Large intestine (tissue), 3 donors: ENCODE measurements around the gene LRRC28. TPM values are rescaled to one million over a fixed set of nuclear protein-coding genes. Genes with fewer than 3 reads are reported as not detected.

Experiments
- DNase-seq, 2 donors: peaks; one replicate each; pipeline versions ENCODE4 v3.0.0 to v3.0.0-alpha.2; 2013
- H3K27ac ChIP-seq: one replicate; pipeline ENCODE4 v1.5.1; 2013; ENCODE audit warnings: low read length
- H3K27me3 ChIP-seq: 2 replicates; pipeline ENCODE4 v1.6.1; 2013; ENCODE audit warnings: low read length; ENCODE audit not compliant: control insufficient read depth, insufficient read depth
- H3K36me3 ChIP-seq: 2 replicates; pipeline ENCODE4 v1.6.1; 2013; ENCODE audit warnings: low read length; ENCODE audit not compliant: control insufficient read depth, insufficient read depth
- H3K4me1 ChIP-seq: one replicate; pipeline ENCODE4 v1.6.1; 2013; ENCODE audit warnings: low read length; ENCODE audit not compliant: control insufficient read depth, insufficient read depth
- H3K4me3 ChIP-seq: one replicate; pipeline ENCODE4 v1.5.1; 2013; ENCODE audit warnings: low read length
- H3K9me3 ChIP-seq: one replicate; pipeline ENCODE4 v1.6.1; 2013; ENCODE audit warnings: mild to moderate bottlenecking, low read depth, low read length, moderate library complexity; ENCODE audit not compliant: control insufficient read depth
- WGBS: methylation state at CpG from one replicate; pipeline ENCODE4 v1.1.5; 2013; ENCODE audit warnings: low lambda C conversion rate; ENCODE audit not compliant: insufficient coverage; 5-methylcytosine and 5-hydroxymethylcytosine counted together
- polyA plus RNA-seq: library from polyadenylated mRNA; unstranded; fragments of 120-200 nt; gene quantifications from one replicate; pipeline ENCODE4 v1.2.1, GENCODE V29; 2013

The LRRC28 gene
- polyA plus RNA-seq, 1 donor = 40.4 TPM

GRCh38 chr15:99247062-99247461, 4.2 kb upstream of the LRRC28 start:
- no peaks in the 10 kb centered on the region for H3K9me3 ChIP-seq
- H3K27ac ChIP-seq = no peak overlapping the region
- H3K4me3 ChIP-seq = no peak overlapping the region
- no peaks in the 10 kb centered on the region for H3K4me1 ChIP-seq
- no peaks in the 10 kb centered on the region for H3K27me3 ChIP-seq
- WGBS = 93% methylated on average over 2 of the region's 3 CpGs
- no peaks in the 10 kb centered on the region for H3K36me3 ChIP-seq
- DNase-seq = no peak

DNA sequence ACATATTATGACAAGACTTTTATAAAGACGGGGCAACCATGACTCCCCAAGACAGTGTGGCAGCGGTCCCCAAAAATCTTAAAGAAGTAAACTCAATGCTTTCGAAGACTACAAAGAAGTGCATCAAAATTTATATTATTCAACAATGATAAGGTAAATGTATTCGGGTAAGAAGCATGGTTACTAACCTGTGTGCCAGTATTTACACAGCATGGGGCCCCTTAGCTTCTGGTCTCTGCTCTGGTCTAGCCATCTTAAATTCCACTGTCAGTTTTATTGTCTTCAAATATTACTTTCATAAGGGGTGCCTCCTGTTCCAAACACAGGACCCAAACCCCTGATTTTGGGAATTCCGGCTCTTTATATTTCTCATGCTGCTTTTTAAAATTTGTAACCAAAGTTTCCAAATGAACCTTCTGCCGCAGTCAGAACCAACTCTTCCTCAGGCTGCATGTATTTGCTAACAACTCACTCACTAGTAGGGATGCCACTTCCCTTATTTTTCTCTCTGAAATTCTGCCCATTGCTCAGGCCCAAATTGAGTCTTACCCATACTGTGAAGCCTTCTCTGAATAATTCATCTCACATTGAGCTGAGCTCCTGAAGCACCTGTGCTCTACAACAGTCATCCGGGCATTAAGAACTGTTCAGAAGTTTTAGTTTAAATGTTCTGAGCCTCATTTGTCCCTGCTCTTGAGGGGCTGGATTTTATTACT, 3.1 kb upstream of the LRRC28 start:
- Histone ChIP-seq H3K36me3 (no peaks in the 10 kb centered on the region), H3K27ac (peak overlapping the region; percentile 85), H3K27me3 (no peaks in the 10 kb centered on the region), H3K9me3 (no peaks in the 10 kb centered on the region), H3K4me3 (peak overlapping the region; percentile 54), H3K4me1 (peaks cover under 1% of the 10 kb centered on the region)
- peak in 1 of 2 donors; percentile 36 for DNase-seq
- 50% methylated on average over 4 of the region's 7 CpGs for WGBS

DNA sequence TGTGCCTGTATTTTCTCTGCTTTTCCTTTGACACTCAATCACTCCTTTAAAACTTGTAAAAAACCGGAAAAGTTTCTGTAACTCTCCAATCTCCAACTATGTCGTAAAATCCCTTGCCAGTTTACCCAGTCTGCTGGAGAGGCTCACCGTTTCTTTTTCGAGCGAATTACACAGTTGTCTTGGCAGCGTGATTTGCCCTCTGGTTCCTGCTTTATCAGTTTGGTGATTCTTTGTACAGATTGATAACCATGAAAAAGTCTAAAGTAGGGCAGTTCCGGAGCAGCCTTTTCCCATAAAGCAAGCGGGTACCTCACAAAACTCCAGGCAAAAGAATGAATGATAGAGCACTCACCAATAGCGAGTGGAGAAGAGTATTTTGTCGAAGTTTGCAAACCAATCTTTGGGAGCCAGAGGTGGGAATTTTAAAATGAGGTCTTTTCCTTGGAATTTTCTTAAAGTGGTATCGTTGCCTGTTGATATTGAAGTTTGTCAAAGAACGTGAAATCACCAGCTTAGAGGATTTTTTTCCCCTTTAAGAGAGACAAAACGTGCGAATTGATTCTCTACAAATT, 1.9 kb upstream of the LRRC28 start, which contains the start of gene TTC23:
TTC23 (minus strand) TSS at position 312 of the 572 bp plus-strand sequence. CDS start 20,869 bp downstream, outside the sequence.
- Histone ChIP-seq H3K9me3 (no peaks in the 10 kb centered on the region), H3K27me3 (no peaks in the 10 kb centered on the region), H3K27ac (peak within 1 kb of the TSS; percentile 85), H3K4me3 (peak within 1 kb of the TSS; percentile 57), H3K36me3 (no peaks in the 10 kb centered on the region), H3K4me1 (peaks cover 7% of the 10 kb centered on the region)
- 5% methylated on average over 5 of the region's 14 CpGs for WGBS
- DNase-seq = peak; percentile 38 to 85

- H3K4me1 ChIP-seq = peaks cover 7% of the 10 kb centered on the region
Measured at GRCh38 chr15:99250001-99250400, 1.3 kb upstream of the LRRC28 start.

GRCh38 chr15:99250494-99250856, 806 bp upstream of the LRRC28 start:
- Histone ChIP-seq H3K4me1 (peaks cover 7% of the 10 kb centered on the region), H3K4me3 (peak overlapping the region; percentile 57), H3K9me3 (no peaks in the 10 kb centered on the region), H3K36me3 (no peaks in the 10 kb centered on the region), H3K27ac (peak overlapping the region; percentile 85), H3K27me3 (no peaks in the 10 kb centered on the region)
- DNase-seq = no peak
- 12% methylated on average over 5 of the region's 7 CpGs for WGBS

More at GRCh38 chr15:99250001-99250400, 1.3 kb upstream of the LRRC28 start:
- no peaks in the 10 kb centered on the region for H3K36me3 ChIP-seq
- no peak for DNase-seq
- H3K9me3 ChIP-seq = no peaks in the 10 kb centered on the region
- WGBS = 10% methylated on average over 1 of the region's 4 CpGs
- H3K4me3 ChIP-seq = peak overlapping the region; percentile 57
- no peaks in the 10 kb centered on the region for H3K27me3 ChIP-seq
- H3K27ac ChIP-seq = peak overlapping the region; percentile 85

DNA sequence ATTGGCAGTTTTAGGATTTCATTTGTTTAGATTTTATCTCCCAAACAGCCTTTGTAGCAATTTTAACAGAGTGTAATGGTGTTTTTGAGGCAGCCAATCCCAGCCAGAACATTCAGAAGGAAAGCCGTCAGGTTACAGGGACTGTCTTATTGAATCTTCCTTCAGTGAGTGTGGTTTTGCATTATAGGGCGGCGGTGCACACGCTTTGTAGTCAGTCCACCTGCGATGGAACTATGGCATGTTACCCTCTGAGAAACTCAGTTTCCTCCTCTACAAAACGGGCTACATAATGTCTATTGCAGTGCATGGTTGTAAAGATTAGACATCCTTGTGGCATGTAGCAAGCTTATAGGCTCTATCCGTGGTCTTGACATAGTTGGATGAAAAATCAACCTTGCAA, 1.0 kb downstream of the LRRC28 start:
- H3K4me3 ChIP-seq = peak overlapping the region; percentile 78
- no peaks in the 10 kb centered on the region for H3K27me3 ChIP-seq
- DNase-seq = peak in 1 of 2 donors; percentile 32
- H3K9me3 ChIP-seq = no peaks in the 10 kb centered on the region
- H3K4me1 ChIP-seq = peaks cover 7% of the 10 kb centered on the region
- no peaks in the 10 kb centered on the region for H3K36me3 ChIP-seq
- WGBS = no CpG with 5 or more reads among the region's 7 CpGs
- peak overlapping the region; percentile 88 for H3K27ac ChIP-seq

DNA sequence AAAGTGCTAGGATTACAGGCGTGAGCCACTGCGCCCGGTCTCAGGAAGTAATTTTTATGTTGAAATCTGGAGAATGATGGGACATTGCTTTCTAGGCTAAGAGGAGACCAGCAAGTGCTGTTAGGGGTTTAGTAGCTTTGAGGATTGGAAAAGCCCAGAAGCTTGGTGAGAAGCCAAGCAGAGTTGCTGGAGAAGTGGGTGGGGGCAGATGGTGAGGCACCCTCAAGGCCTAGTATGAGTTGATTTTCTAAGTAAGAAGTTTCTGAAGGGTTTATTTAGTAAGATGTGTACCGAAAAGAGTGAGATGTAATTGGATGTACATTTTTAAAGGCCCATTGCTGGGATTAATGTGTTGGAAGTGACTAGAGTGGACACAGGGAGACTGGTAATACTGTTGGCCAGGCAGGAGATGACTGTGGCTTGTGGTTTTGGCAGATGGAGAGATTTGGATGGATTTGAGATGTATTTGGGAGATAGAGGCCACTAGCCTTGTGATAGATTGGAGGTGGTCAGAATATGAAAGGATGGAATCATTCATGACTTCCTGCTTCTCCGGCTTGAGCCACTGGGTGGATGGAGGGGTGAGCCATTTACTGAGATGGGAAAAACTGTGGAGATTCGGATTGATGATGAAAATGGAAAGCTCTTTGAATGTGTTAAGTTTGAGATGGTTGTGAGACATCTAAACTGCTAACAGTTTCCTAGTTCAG, 2.3 kb downstream of the LRRC28 start:
- H3K36me3 ChIP-seq = no peaks in the 10 kb centered on the region
- H3K4me1 ChIP-seq = peaks cover 16% of the 10 kb centered on the region
- no peaks in the 10 kb centered on the region for H3K9me3 ChIP-seq
- no peaks in the 10 kb centered on the region for H3K27me3 ChIP-seq
- 80% methylated on average over 2 of the region's 6 CpGs for WGBS
- no peak overlapping the region for H3K27ac ChIP-seq
- H3K4me3 ChIP-seq = no peak overlapping the region
- peak in 1 of 2 donors; percentile 29 for DNase-seq

DNA sequence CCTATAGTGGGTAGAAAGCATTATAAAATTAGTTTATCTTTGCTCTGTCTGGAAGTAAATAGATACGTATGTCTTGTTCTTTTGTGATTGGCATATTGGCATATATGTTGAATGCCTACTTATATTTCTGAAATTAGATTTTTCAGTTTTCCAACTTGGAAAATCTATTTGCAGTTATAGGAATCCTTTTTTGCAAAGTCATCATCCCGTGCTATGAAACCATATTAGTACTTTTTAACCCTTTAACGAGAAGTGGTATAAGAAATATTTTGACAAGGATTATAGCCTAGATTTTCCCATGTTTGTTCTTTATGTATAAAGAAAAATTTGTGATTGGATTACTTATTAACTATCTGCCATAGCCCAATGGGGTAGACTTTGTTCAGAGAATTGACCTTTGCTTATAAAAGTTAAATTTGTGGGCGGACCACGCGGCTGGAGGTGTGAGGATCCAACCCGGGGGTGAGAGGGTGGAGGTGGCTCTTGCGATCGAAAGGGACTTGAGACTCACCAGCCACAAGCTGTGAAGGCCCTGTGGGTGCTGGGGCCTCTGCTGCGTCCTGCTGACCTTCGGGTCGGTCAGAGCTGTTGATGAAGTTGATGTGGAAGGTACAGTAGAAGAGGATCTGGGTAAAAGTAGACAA, 5.9 kb downstream of the LRRC28 start:
- Histone ChIP-seq H3K4me3 (no peak overlapping the region), H3K36me3 (no peaks in the 10 kb centered on the region), H3K27ac (peak overlapping the region; percentile 37), H3K4me1 (peaks cover 16% of the 10 kb centered on the region), H3K9me3 (no peaks in the 10 kb centered on the region), H3K27me3 (no peaks in the 10 kb centered on the region)
- peak; percentile 66 to 86 for DNase-seq
- 21% methylated on average over 3 of the region's 12 CpGs for WGBS

GRCh38 chr15:99264125-99264524, 12.8 kb downstream of the LRRC28 start:
- DNase-seq = no peak
- H3K9me3 ChIP-seq = no peaks in the 10 kb centered on the region
- no peak overlapping the region for H3K27ac ChIP-seq
- 100% methylated on average over 3 of the region's 5 CpGs for WGBS
- no peak overlapping the region for H3K4me3 ChIP-seq
- no peaks in the 10 kb centered on the region for H3K27me3 ChIP-seq
- H3K36me3 ChIP-seq = peaks cover 4% of the 10 kb centered on the region
- H3K4me1 ChIP-seq = peaks cover 13% of the 10 kb centered on the region

- Histone ChIP-seq H3K27ac (no peak overlapping the region), H3K4me3 (no peak overlapping the region), H3K27me3 (no peaks in the 10 kb centered on the region), H3K4me1 (peaks cover 13% of the 10 kb centered on the region), H3K36me3 (peaks cover 4% of the 10 kb centered on the region), H3K9me3 (no peaks in the 10 kb centered on the region)
- DNase-seq = peak in 1 of 2 donors; percentile 16
- 60% methylated on average over 1 of the region's 3 CpGs for WGBS
Measured at GRCh38 chr15:99265541-99266070, 14.3 kb downstream of the LRRC28 start.
